Placental epithelial cell (primary cell): Measurements from ENCODE around the gene KRT6A. TPM values are rescaled to one million over a fixed set of nuclear protein-coding genes. Genes with fewer than 3 reads are reported as not detected.

Experiments used
- total RNA-seq: library from RNA; depleted of rRNA; stranded (reverse); fragments of >200 nt; gene quantifications from 2 replicates; pipeline ENCODE4 v1.2.3, GENCODE V29; 2012

KRT6A gene
- 2,135 and 6,405 TPM in 2 replicates for total RNA-seq

GRCh38 chr12:52493172-52493571 lies at the start of gene KRT6A:
KRT6A (minus strand) TSS chr12:52493257; CDS start chr12:52493188, 69 bp downstream.

GRCh38 chr12:52519826-52520662 lies 27.0 kb upstream of the KRT6A start, which contains the start of gene KRT5:
KRT5 (minus strand) TSS chr12:52520394; CDS start chr12:52520296, 98 bp downstream.

GRCh38 chr12:52473768-52474167 lies 19.3 kb downstream of the KRT6A start, which contains the start of gene KRT6C:
KRT6C (minus strand) TSS chr12:52473805; CDS start chr12:52473737, 68 bp downstream.

GRCh38 chr12:52452101-52452500 lies 41.0 kb downstream of the KRT6A start, which contains the start of gene KRT6B:
KRT6B (minus strand) TSS chr12:52452146; CDS start chr12:52452078, 68 bp downstream.

Other genes starting within 250 kb of the KRT6A start
- not detected in 2 replicates for gene KRT86, start 218.6 kb downstream of the KRT6A start, total RNA-seq
- not detected in 2 replicates for gene KRT81, start 201.7 kb downstream of the KRT6A start, total RNA-seq
- not detected in 2 replicates for gene KRT83, start 171.9 kb downstream of the KRT6A start, total RNA-seq
- under 0.01 TPM in 1 of 2 replicates, not detected in the other for gene KRT85, start 125.8 kb downstream of the KRT6A start, total RNA-seq
- not detected in 2 replicates for gene KRT84, start 107.6 kb downstream of the KRT6A start, total RNA-seq
- not detected in 2 replicates for gene KRT82, start 86.9 kb downstream of the KRT6A start, total RNA-seq
- gene KRT75, start 58.9 kb downstream of the KRT6A start, total RNA-seq, result not detected in 2 replicates
- gene KRT6B, start 41.1 kb downstream of the KRT6A start, total RNA-seq, result 1.2 and 2.9 TPM in 2 replicates
- gene KRT6C, start 19.5 kb downstream of the KRT6A start, total RNA-seq, result 6.3 and 9.3 TPM in 2 replicates
- gene KRT5, start 27.1 kb upstream of the KRT6A start, total RNA-seq, result 884 and 2,107 TPM in 2 replicates
- under 0.01 and 0.22 TPM in 2 replicates for gene KRT71, start 59.9 kb upstream of the KRT6A start, total RNA-seq
- not detected in 2 replicates for gene KRT74, start 80.6 kb upstream of the KRT6A start, total RNA-seq
- not detected in 2 replicates for gene KRT72, start 108.2 kb upstream of the KRT6A start, total RNA-seq
- gene KRT73, start 125.3 kb upstream of the KRT6A start, total RNA-seq, result not detected in 2 replicates
- gene KRT2, start 159.0 kb upstream of the KRT6A start, total RNA-seq, result not detected in 2 replicates
- not detected in 2 replicates for gene KRT1, start 187.2 kb upstream of the KRT6A start, total RNA-seq
- gene KRT77, start 210.3 kb upstream of the KRT6A start, total RNA-seq, result not detected in 2 replicates